ENCODE results near the gene BRAT1. TPM values are rescaled to one million over a fixed set of nuclear protein-coding genes. Genes with fewer than 3 reads are reported as not detected.
"Not testable (repeated sequence)": the region's sequence is repeated elsewhere in the genome, so short reads cannot be mapped to it uniquely, and the experiment has no call there.

The BRAT1 gene
- total and polyA plus RNA-seq, 7 experiments from 2014 or later: 23.4 to 58.9 (median 37.0) TPM

GRCh38 chr7:2540133-2540532 is 15.2 kb downstream of the BRAT1 start:
- H3K4me1 ChIP-seq (ENCODE audit: control insufficient read depth in 2 of 2, insufficient read depth in 2 of 2, low read length in 2 of 2): no peaks in the 10 kb centered on the region
- no peak overlapping the region for H3K27ac ChIP-seq (ENCODE audit: low read depth, low read length)
- peaks cover 0 to 3% (median 0%) of the 10 kb centered on the region in 11 donors for H3K9me3 Mint-ChIP-seq
- POLR2A ChIA-PET: interaction anchor here (0.6 to 1.5 kb wide), 2 partner anchors 10 to 148 kb away, joined by 3 to 5 read pairs; no protein-coding TSS in a partner anchor
- no peaks in the 10 kb centered on the region for H3K36me3 Mint-ChIP-seq
- H3K27me3 Mint-ChIP-seq: no peaks in the 10 kb centered on the region
- intact Hi-C loops (cut with micrococcal nuclease): no loop called here
- CTCF ChIA-PET: no interaction called here
- peak overlapping the region in 2 of 9 donors; percentile 21 to 32 for H3K27ac Mint-ChIP-seq
- no peak for DNase-seq
- H3K4me1 Mint-ChIP-seq: peaks cover 0 to 2% (median 0%) of the 10 kb centered on the region in 7 donors
- no peaks in the 10 kb centered on the region for H3K27me3 ChIP-seq (ENCODE audit: control insufficient read depth in 2 of 2, insufficient read depth in 2 of 2, low read length in 2 of 2)
- peaks cover 0 to 70% (median 8%) of the 10 kb centered on the region in 3 experiments for H3K36me3 ChIP-seq (ENCODE audit: control insufficient read depth in 2 of 3, insufficient read depth in 3 of 3, low read length in 3 of 3)
- no peak for ATAC-seq
- no peaks in the 10 kb centered on the region for H3K9me3 ChIP-seq (ENCODE audit: control insufficient read depth in 2 of 3, low read length in 3 of 3)
- no peak overlapping the region for H3K4me3 ChIP-seq (ENCODE audit: low read length)
- H3K4me3 Mint-ChIP-seq: no peak overlapping the region

GRCh38 chr7:2539031-2539911 is 16.1 kb downstream of the BRAT1 start:
- Mint-ChIP-seq H3K4me1 (peaks cover 0 to 2% (median 0%) of the 10 kb centered on the region in 7 donors), H3K36me3 (no peaks in the 10 kb centered on the region), H3K27me3 (no peaks in the 10 kb centered on the region), H3K27ac (peak overlapping the region in 3 of 9 donors; percentile 14 to 51 (median 32)), H3K9me3 (peaks cover 0 to 3% (median 0%) of the 10 kb centered on the region in 11 donors), H3K4me3 (no peak overlapping the region)
- POLR2A ChIA-PET: interaction anchor here (0.6 to 1.6 kb wide), 4 partner anchors 9 to 147 kb away, joined by 3 to 5 read pairs (median 4); no protein-coding TSS in a partner anchor
- ATAC-seq: no peak
- intact Hi-C loops (cut with micrococcal nuclease): no loop called here
- no peak overlapping the region for H3K4me3 ChIP-seq (ENCODE audit: low read length)
- H3K36me3 ChIP-seq (ENCODE audit: control insufficient read depth in 2 of 3, insufficient read depth in 3 of 3, low read length in 3 of 3): peaks cover 0 to 63% (median 8%) of the 10 kb centered on the region in 3 experiments
- CTCF ChIA-PET: no interaction called here
- H3K27me3 ChIP-seq (ENCODE audit: control insufficient read depth in 2 of 2, insufficient read depth in 2 of 2, low read length in 2 of 2): no peaks in the 10 kb centered on the region
- no peak for DNase-seq
- no peak overlapping the region for H3K27ac ChIP-seq (ENCODE audit: low read depth, low read length)
- no peaks in the 10 kb centered on the region for H3K4me1 ChIP-seq (ENCODE audit: control insufficient read depth in 2 of 2, insufficient read depth in 2 of 2, low read length in 2 of 2)
- no peaks in the 10 kb centered on the region for H3K9me3 ChIP-seq (ENCODE audit: control insufficient read depth in 2 of 3, low read length in 3 of 3)

DNA sequence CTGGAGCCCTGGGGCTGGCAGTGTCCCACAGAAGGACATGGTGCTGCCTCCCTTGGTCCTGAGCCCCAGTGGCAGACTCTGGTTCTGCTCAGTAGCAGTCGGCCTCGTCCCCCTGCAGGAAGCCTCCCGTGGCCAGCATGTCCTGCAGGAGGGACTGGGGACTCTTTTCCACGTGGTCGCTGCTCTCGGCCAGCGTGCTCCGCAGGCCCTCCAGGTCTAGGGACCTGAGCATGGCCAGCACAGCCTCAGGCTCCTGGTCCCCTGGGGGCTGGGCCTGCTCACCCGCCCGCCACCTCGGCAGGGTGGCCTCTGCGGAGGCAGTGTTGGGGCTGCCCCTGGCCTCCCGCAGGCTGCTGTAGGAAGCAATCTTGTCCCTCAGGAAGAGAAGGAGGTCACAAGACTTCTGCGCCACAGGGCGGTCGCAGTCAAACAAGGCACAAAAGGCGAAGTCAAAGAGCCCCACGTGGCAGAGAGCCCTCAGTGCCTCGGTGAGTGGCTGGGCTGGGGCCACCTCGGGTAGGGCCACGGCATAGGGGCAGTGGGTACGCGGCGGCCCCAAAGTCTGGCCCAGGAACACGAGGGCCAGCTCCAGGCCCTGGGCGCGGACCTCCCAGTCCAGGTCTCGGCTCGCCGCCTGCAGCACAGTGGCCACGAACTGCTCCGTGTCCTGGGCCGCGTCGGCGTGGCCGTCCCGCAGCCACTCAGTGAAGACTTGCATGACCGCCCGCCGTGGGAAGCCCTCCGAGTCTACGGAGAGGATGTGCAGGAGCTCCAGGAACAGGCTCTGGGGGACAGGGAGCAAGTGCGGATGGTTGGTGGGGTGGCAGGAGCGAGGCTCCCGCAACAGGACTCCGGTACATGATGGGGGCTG is 17.1 kb downstream of the BRAT1 start:
- Histone ChIP-seq H3K27me3 (ENCODE audit: control insufficient read depth in 2 of 2, insufficient read depth in 2 of 2, low read length in 2 of 2) (no peaks in the 10 kb centered on the region), H3K27ac (ENCODE audit: low read depth, low read length) (no peak overlapping the region), H3K9me3 (ENCODE audit: control insufficient read depth in 2 of 3, low read length in 3 of 3) (no peaks in the 10 kb centered on the region), H3K4me1 (ENCODE audit: control insufficient read depth in 2 of 2, insufficient read depth in 2 of 2, low read length in 2 of 2) (no peaks in the 10 kb centered on the region), H3K4me3 (ENCODE audit: low read length) (no peak overlapping the region), H3K36me3 (ENCODE audit: control insufficient read depth in 2 of 3, insufficient read depth in 3 of 3, low read length in 3 of 3) (peaks cover 0 to 54% (median 4%) of the 10 kb centered on the region in 3 experiments)
- CTCF ChIA-PET: no interaction called here
- intact Hi-C loops (cut with micrococcal nuclease): no loop called here
- peaks cover 0 to 2% (median 0%) of the 10 kb centered on the region in 7 donors for H3K4me1 Mint-ChIP-seq
- ATAC-seq (peak; percentile 12), DNase-seq (peak in 1 of 9 donors; percentile 12)
- POLR2A ChIA-PET: interaction anchor here (0.8 to 1.6 kb wide), 2 partner anchors 14 to 18 kb away, joined by 3 to 4 read pairs; no protein-coding TSS in a partner anchor
- H3K27ac Mint-ChIP-seq: no peak overlapping the region
- no peaks in the 10 kb centered on the region for H3K27me3 Mint-ChIP-seq
- no peak overlapping the region for H3K4me3 Mint-ChIP-seq
- peaks cover 0 to 1% (median 0%) of the 10 kb centered on the region in 11 donors for H3K9me3 Mint-ChIP-seq
- no peaks in the 10 kb centered on the region for H3K36me3 Mint-ChIP-seq

DNA sequence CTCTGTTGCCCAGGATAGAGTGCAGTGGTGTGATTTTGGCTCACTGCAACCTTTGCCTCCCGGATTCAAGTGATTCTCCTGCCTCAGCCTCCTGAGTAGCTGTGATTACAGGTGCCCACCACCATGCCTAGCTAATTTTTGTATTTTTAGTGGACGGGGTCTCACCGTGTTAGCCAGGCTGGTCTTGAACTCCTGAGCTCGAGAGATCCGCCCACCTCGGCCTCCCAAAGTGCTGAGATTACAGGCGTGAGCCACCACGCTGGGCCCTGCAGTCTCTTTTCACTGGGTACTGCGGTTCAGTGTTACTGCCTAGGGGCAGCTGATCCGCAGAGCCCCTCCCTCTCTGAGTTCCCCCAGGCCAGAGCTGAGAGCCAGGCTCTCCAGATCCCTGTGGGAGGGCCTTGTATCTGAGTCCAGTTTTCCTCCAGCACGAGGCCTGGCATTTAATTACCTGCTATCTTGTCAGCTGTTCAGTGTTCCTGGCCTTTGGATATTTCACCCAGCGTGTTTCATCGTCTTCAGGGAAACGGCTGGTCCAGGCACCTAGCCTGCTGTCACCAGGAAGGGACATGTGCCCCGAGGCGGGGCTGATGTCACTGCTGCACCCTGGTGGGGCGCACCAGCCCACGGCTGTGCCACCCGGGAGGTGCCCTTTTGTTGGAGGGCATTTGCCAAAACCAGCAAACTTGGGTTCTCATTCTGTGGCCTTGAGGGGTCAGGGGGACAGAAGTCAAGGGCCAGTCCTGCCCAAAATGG is 19.3 kb downstream of the BRAT1 start:
- peak overlapping the region in 1 of 9 donors; percentile 49 for H3K27ac Mint-ChIP-seq
- H3K9me3 Mint-ChIP-seq; DNase-seq; H3K27me3 Mint-ChIP-seq; H3K4me3 Mint-ChIP-seq; H3K4me3 ChIP-seq (ENCODE audit: low read length); ATAC-seq; H3K27me3 ChIP-seq (ENCODE audit: control insufficient read depth in 2 of 2, insufficient read depth in 2 of 2, low read length in 2 of 2); H3K36me3 Mint-ChIP-seq; intact Hi-C loops (cut with micrococcal nuclease); CTCF ChIA-PET; H3K9me3 ChIP-seq (ENCODE audit: control insufficient read depth in 2 of 3, low read length in 3 of 3); H3K4me1 ChIP-seq (ENCODE audit: control insufficient read depth in 2 of 2, insufficient read depth in 2 of 2, low read length in 2 of 2); H3K4me1 Mint-ChIP-seq; H3K27ac ChIP-seq (ENCODE audit: low read depth, low read length): not testable (repeated sequence)
- peaks cover 0 to 32% (median 2%) of the 10 kb centered on the region in 3 experiments for H3K36me3 ChIP-seq (ENCODE audit: control insufficient read depth in 2 of 3, insufficient read depth in 3 of 3, low read length in 3 of 3)
- POLR2A ChIA-PET: interaction anchor here (0.6 kb wide), 1 partner anchor 20 kb away, joined by 3 read pairs; no protein-coding TSS in a partner anchor

DNA sequence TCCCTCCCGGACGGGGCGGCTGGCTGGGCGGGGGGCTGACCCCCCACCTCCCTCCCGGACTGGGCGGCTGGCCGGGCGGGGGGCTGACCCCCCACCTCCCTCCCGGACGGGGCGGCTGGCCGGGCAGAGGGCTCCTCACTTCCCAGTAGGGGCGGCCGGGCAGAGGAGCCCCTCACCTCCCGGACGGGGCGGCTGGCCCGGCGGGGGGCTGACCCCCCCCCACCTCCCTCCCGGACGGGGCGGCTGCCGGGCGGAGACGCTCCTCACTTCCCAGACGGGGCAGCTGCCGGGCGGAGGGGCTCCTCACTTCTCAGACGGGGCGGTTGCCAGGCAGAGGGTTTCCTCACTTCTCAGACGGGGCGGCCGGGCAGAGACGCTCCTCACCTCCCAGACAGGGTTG is 21.1 kb downstream of the BRAT1 start:
- ATAC-seq; H3K9me3 ChIP-seq (ENCODE audit: control insufficient read depth in 2 of 3, low read length in 3 of 3); H3K4me3 ChIP-seq (ENCODE audit: low read length); intact Hi-C loops (cut with micrococcal nuclease); H3K27ac Mint-ChIP-seq; CTCF ChIA-PET; H3K9me3 Mint-ChIP-seq; H3K36me3 Mint-ChIP-seq; POLR2A ChIA-PET; H3K4me3 Mint-ChIP-seq; H3K27me3 Mint-ChIP-seq; H3K27me3 ChIP-seq (ENCODE audit: control insufficient read depth in 2 of 2, insufficient read depth in 2 of 2, low read length in 2 of 2); H3K27ac ChIP-seq (ENCODE audit: low read depth, low read length): not testable (repeated sequence)
- peaks cover 17 to 18% of the 10 kb centered on the region in 2 donors for H3K4me1 ChIP-seq (ENCODE audit: control insufficient read depth in 2 of 2, insufficient read depth in 2 of 2, low read length in 2 of 2)
- peaks cover 0 to 17% (median 2%) of the 10 kb centered on the region in 3 experiments for H3K36me3 ChIP-seq (ENCODE audit: control insufficient read depth in 2 of 3, insufficient read depth in 3 of 3, low read length in 3 of 3)
- DNase-seq: peak in 1 of 9 donors; percentile 0
- peaks cover 11 to 24% (median 19%) of the 10 kb centered on the region in 7 donors for H3K4me1 Mint-ChIP-seq

- H3K27me3 ChIP-seq (ENCODE audit: control insufficient read depth in 2 of 2, insufficient read depth in 2 of 2, low read length in 2 of 2); ATAC-seq; H3K27ac ChIP-seq (ENCODE audit: low read depth, low read length); H3K9me3 ChIP-seq (ENCODE audit: control insufficient read depth in 2 of 3, low read length in 3 of 3); H3K4me3 Mint-ChIP-seq; POLR2A ChIA-PET; H3K27me3 Mint-ChIP-seq; H3K4me3 ChIP-seq (ENCODE audit: low read length); intact Hi-C loops (cut with micrococcal nuclease); H3K9me3 Mint-ChIP-seq; H3K36me3 Mint-ChIP-seq; CTCF ChIA-PET: not testable (repeated sequence)
- DNase-seq: peak in 1 of 9 donors; percentile 21
- Mint-ChIP-seq H3K27ac (peak overlapping the region in 1 of 9 donors; percentile 37), H3K4me1 (peaks cover 12 to 29% (median 25%) of the 10 kb centered on the region in 7 donors)
- Histone ChIP-seq H3K36me3 (ENCODE audit: control insufficient read depth in 2 of 3, insufficient read depth in 3 of 3, low read length in 3 of 3) (peaks cover 0 to 14% (median 0%) of the 10 kb centered on the region in 3 experiments), H3K4me1 (ENCODE audit: control insufficient read depth in 2 of 2, insufficient read depth in 2 of 2, low read length in 2 of 2) (peaks cover 24 to 25% of the 10 kb centered on the region in 2 donors)
These were observed 21.8 kb downstream of the BRAT1 start for GRCh38 chr7:2533566-2533965.

All from naive thymus-derived CD4-positive, alpha-beta T cell (primary cell).